Endodermal cell (in vitro differentiated cells): ENCODE data around the gene TTC28. TPM values are rescaled to one million over a fixed set of nuclear protein-coding genes. Genes with fewer than 3 reads are reported as not detected.

Experiments used
- DNase-seq: peaks from one replicate; pipeline ENCODE4 v3.0.0-alpha.2; 2017
- H3K27ac ChIP-seq: 2 replicates; pipeline ENCODE4 v1.5.1; 2013; ENCODE audit warnings: mild to moderate bottlenecking, low read depth, low read length, moderate library complexity
- H3K27me3 ChIP-seq: 2 replicates; pipeline ENCODE4 v1.6.1; 2013; ENCODE audit warnings: mild to moderate bottlenecking, low read length, moderate library complexity; ENCODE audit not compliant: insufficient read depth, control insufficient read depth, poor library complexity, severe bottlenecking
- H3K36me3 ChIP-seq: 2 replicates; pipeline ENCODE4 v1.7.0; 2013; ENCODE audit warnings: mild to moderate bottlenecking, low read length, moderate library complexity; ENCODE audit not compliant: control insufficient read depth, insufficient read depth
- H3K4me1 ChIP-seq: one replicate; pipeline ENCODE4 v1.7.0; 2013; ENCODE audit warnings: low read length; ENCODE audit not compliant: control insufficient read depth, insufficient read depth
- H3K4me3 ChIP-seq: 2 replicates; pipeline ENCODE4 v1.5.1; 2013; ENCODE audit warnings: mild to moderate bottlenecking, low read length, moderate library complexity
- H3K9ac ChIP-seq: 2 replicates; pipeline ENCODE4 v1.6.1; 2013; ENCODE audit warnings: mild to moderate bottlenecking, low read length, moderate library complexity; ENCODE audit not compliant: poor library complexity, severe bottlenecking; ENCODE audit errors: extremely low read depth
- H3K9me3 ChIP-seq: 2 replicates; pipeline ENCODE4 v1.6.1; 2013; ENCODE audit warnings: mild to moderate bottlenecking, low read length, moderate library complexity; ENCODE audit not compliant: control insufficient read depth
- H3K27ac Mint-ChIP-seq: 2 replicates; pipeline ENCODE4 v1.8.0; 2020; ENCODE audit warnings: mixed read lengths
- H3K27me3 Mint-ChIP-seq: 2 replicates; pipeline ENCODE4 v1.8.0; 2021; ENCODE audit warnings: mild to moderate bottlenecking, mixed read lengths; ENCODE audit not compliant: insufficient read depth
- H3K36me3 Mint-ChIP-seq: 2 replicates; pipeline ENCODE4 v1.8.0; 2020; ENCODE audit warnings: low read depth, mixed read lengths
- H3K4me1 Mint-ChIP-seq: 2 replicates; pipeline ENCODE4 v1.8.0; 2020; ENCODE audit warnings: mixed read lengths
- H3K4me3 Mint-ChIP-seq: 2 replicates; pipeline ENCODE4 v1.8.0; 2020; ENCODE audit warnings: mild to moderate bottlenecking, moderate library complexity, mixed read lengths
- H3K9me3 Mint-ChIP-seq: 2 replicates; pipeline ENCODE4 v1.8.0; 2020; ENCODE audit warnings: mild to moderate bottlenecking, mixed read lengths
- CTCF ChIP-seq: fragments of 200-600 bp; sonication (generic); conservative IDR thresholded peaks from 2 replicates; pipeline ENCODE4 v1.5.0; 2021; ENCODE audit warnings: antibody characterized with exemption, mild to moderate bottlenecking
- WGBS, 2 experiments: methylation state at CpG; one replicate each; pipeline versions ENCODE4 v1.1.5 to v1.1.7; 2013; ENCODE audit warnings: missing lambda C conversion rate in 2 of 2, mixed read lengths in 1 of 2; ENCODE audit not compliant: insufficient coverage in 1 of 2, insufficient read length in 1 of 2; 5-methylcytosine and 5-hydroxymethylcytosine counted together
- total RNA-seq, 2 donors: library from RNA; stranded (reverse); fragmentation: NEBNext Ultra II Directional in 1 of 2; extraction: Animal tissue kit (Norgen Biotek cat#: 25700) in 1 of 2; gene quantifications; 2 replicates in 1 of 2; 3 replicates in 1 of 2; pipeline ENCODE4 v1.2.1, GENCODE V29; 2021

The TTC28 gene
- total RNA-seq, 2 donors from 2014 or later = 28.6 to 34.0 TPM

GRCh38 chr22:28402060-28402459, 277.6 kb downstream of the TTC28 start:
- Mint-ChIP-seq H3K36me3 (peaks cover 2% of the 10 kb centered on the region), H3K9me3 (peaks cover 7% of the 10 kb centered on the region), H3K27ac (no peak overlapping the region), H3K4me3 (no peak overlapping the region), H3K4me1 (peaks cover 8% of the 10 kb centered on the region), H3K27me3 (no peaks in the 10 kb centered on the region)
- TF ChIP-seq CTCF = no peak
- H3K27ac ChIP-seq = no peak overlapping the region
- H3K9me3 ChIP-seq = peaks cover 4% of the 10 kb centered on the region
- WGBS, 2 experiments = 82 to 100% methylated on average over 2 of the region's 2 CpGs
- no peaks in the 10 kb centered on the region for H3K36me3 ChIP-seq
- no peak overlapping the region for H3K4me3 ChIP-seq
- DNase-seq = no peak
- H3K9ac ChIP-seq = no peak overlapping the region
- no peaks in the 10 kb centered on the region for H3K27me3 ChIP-seq
- H3K4me1 ChIP-seq = no peaks in the 10 kb centered on the region

GRCh38 chr22:28398981-28399380, 280.7 kb downstream of the TTC28 start:
- no peak for DNase-seq
- no peaks in the 10 kb centered on the region for H3K9me3 Mint-ChIP-seq
- no peak overlapping the region for H3K27ac Mint-ChIP-seq
- H3K9ac ChIP-seq = no peak overlapping the region
- no peak overlapping the region for H3K4me3 Mint-ChIP-seq
- H3K9me3 ChIP-seq = no peaks in the 10 kb centered on the region
- WGBS, 2 experiments = 100% methylated on average over 1 of the region's 1 CpG; no CpG with 5 or more reads in 1 of the 2 experiments
- no peak overlapping the region for H3K27ac ChIP-seq
- no peaks in the 10 kb centered on the region for H3K27me3 Mint-ChIP-seq
- no peak overlapping the region for H3K4me3 ChIP-seq
- peaks cover 2% of the 10 kb centered on the region for H3K36me3 Mint-ChIP-seq
- TF ChIP-seq CTCF = no peak
- H3K27me3 ChIP-seq = no peaks in the 10 kb centered on the region
- no peaks in the 10 kb centered on the region for H3K36me3 ChIP-seq
- H3K4me1 ChIP-seq = no peaks in the 10 kb centered on the region
- H3K4me1 Mint-ChIP-seq = peaks cover 8% of the 10 kb centered on the region

GRCh38 chr22:28398355-28398754, 281.3 kb downstream of the TTC28 start:
- H3K4me3 ChIP-seq = no peak overlapping the region
- H3K9me3 ChIP-seq = peaks cover 6% of the 10 kb centered on the region
- Mint-ChIP-seq H3K4me1 (peaks cover 8% of the 10 kb centered on the region), H3K27ac (no peak overlapping the region), H3K9me3 (peaks cover 5% of the 10 kb centered on the region), H3K36me3 (peaks cover 4% of the 10 kb centered on the region), H3K27me3 (no peaks in the 10 kb centered on the region), H3K4me3 (no peak overlapping the region)
- H3K27ac ChIP-seq = no peak overlapping the region
- H3K4me1 ChIP-seq = no peaks in the 10 kb centered on the region
- no peak overlapping the region for H3K9ac ChIP-seq
- H3K27me3 ChIP-seq = no peaks in the 10 kb centered on the region
- no peak for DNase-seq
- H3K36me3 ChIP-seq = no peaks in the 10 kb centered on the region
- no peak for TF ChIP-seq CTCF
